HG02870 (cell line): Measurements from ENCODE around the gene MICU1.
"Not testable (repeated sequence)": the region's sequence is repeated elsewhere in the genome, so short reads cannot be mapped to it uniquely, and the experiment has no call there.

Source experiments
- ATAC-seq: cut with Tn5 transposase; IDR thresholded peaks from one replicate; pipeline ENCODE4 v1.9.1; 2021; ENCODE audit warnings: mild to moderate bottlenecking, moderate library complexity; ENCODE audit not compliant: unreplicated experiment

Gene MICU1

DNA sequence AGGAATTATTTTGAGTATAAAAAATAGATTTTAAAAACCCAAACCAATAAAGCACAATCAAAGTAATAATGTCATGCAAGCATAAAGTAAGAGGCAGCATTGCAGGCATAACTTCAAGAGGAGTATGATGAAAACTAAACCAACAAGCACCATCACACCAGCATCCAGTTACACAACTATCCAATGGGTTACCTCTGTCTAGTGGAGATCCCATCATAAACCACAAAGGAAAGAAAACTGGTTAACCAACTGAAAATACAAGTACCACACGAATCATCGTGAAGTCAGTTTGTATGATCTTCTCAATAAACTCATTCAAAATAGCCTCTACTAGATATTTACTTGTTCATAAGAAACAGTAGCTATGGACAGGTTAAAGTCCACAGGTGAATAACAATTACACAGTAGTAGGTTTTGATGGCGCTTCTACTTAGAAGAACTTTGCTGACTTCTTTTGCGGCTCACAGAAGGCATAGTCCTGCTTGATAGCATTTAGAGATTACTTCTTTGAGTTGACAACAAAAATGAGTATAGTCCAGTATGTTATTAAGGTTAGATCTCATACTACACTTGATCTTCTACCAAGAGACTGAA lies 116.6 kb downstream of the MICU1 start:
- ATAC-seq, result no peak

DNA sequence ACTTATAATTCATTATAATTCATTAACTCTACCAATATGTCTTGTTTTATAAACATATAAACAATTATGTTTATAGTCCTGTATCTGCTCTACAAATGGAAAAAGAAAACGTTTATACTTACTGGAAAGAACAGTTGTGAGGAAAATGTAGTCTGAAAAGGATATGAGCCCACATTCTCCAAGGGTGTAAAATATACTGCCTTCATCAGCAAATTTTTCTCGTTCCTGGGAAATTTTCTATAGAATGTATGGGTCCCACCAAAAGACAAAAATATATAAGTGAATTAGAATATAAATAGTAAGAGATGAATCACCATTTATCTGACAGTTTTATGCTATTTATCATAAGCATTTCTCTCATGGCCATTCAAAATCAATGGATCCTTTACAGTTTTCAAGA lies 117.8 kb downstream of the MICU1 start:
- no peak for ATAC-seq

DNA sequence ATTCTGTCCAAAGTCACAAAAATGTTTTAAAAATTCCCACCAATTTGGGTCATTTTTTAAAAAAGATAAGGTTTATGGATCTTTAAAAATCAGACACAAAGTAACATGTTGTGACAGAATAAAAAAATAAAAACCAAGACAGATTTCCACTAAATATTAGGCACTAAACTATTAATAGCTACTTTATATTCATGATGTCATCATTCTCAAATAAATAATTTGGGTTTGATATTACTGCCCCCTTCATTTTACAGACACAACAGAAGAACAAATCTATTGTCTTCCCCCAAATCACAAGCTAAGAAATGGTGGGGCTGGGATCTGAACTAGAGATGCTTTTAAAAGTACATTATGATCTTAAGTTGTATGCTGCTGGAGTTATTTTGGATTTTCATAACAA lies 119.4 kb downstream of the MICU1 start:
- no peak for ATAC-seq

DNA sequence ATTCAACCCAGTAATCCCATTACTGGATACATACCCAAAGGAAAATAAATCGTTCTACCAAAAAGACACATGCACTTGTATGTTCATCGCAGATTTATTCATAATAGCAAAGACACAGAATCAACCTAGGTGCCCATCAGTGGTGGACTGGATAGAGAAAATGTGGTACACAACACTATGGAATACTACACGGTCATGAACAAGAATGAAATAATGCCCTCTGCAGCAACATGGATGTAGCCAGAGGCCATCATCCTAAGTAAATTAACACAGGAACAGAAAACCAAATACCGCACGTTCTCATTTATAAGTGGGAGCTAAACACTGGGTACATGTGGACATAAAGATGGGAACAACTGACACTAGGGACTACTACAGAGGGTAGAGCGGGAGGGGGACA lies 120.4 kb downstream of the MICU1 start:
- no peak for ATAC-seq

DNA sequence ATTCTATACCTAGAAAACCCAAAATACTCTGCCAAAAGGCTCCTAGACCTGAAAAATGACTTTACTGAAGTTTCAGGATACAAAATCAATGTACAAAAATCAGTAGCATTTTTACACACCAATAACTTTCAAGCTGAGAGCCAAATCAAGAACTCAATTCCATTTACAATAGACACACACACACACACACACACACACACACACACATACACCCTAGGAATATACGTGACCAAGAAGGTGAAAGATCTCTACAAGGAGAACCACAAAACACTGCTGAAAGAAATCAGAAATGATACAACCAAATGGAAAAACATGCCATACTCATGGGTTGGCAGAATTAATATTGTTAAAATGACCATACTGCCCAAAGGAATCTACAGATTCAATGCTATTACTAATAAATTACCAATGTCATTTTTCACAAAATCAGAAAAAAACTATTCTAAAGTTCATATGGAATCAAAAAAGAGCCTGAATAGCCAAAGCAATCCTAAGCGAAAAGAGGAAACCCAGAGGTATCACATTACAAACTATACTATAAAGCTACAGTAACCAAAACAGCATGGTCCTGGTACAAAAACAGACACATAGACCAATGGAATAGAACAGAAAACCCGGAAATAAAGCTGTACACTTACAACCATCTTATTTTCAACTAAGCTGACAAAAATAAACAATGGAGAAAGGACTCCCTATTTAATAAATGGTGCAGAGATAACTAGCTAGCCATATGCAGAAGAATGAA lies 122.0 kb downstream of the MICU1 start:
- no peak for ATAC-seq

DNA sequence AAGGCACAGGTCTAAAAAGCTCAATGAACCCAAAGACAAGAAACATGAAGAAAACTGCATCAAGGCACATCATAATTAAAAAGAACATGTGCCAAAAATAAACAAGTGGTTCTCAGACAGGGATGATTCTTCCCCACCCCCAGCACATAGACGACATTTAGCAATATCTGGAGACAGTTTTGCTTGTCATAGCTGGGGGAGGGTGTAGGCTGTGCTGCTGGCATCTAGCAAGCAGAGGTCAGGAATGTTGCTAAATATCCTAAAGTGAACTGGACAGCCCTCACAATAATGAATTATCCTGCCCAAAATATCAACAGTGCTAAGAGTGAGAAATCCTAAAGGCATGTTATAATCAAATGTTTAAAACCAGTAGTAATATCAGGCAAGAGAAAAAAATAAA lies 122.6 kb downstream of the MICU1 start:
- no peak for ATAC-seq

DNA sequence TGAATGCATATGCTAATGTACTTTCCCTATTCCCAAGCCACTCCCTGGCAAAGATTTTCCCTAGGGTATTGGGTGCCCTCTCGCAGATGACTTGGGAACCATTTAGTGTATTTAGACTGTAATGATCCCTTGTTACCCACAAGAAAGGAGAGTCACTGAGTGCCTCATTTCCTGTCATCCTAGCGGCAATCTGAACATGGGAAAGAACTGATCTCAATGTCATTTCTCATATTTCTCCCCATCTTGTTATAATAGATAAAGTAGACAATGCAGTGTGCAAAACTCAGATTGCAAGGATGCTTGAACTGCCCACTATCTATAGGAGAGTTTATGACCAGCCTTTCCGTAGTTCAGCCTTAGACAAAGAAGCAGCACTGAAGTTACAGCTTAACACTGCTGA lies 123.3 kb downstream of the MICU1 start:
- ATAC-seq, result no peak

DNA sequence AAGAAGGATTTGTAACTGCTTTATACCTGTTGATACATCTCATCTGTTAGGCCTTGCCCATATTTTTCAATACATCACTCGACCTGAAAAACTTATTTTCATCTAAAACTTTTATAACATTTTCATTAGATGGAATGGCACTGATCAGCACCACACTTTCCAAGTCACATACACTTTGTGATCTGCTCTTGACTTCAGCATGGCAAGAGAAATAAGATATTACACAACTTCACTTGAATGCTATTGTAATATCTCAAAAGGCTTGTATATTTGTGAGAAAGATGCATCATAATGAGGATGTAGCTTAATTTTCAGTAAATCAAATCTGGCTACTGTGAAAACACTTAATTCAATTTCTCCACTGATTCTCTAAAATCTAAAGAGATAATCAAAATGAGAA lies 126.2 kb downstream of the MICU1 start:
- ATAC-seq, result no peak

DNA sequence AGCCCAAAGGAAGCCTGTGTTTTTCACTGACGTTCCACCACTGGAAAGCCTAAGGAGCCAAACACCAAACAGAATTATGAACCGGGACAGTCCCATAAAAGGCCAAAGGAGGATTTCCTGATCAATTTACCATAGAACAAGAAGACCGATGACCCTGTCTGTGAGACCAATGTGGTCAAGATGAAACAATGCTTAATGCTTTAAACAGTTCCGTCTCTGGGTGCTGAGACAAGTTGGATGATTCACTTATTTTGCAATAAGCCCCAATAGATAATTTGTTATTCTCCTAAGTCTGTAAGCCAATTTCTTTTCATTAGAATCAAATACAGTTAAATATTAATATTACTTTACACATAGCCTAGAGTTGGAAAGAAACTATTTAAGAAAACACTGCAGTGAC lies 134.9 kb downstream of the MICU1 start:
- ATAC-seq, result no peak

DNA sequence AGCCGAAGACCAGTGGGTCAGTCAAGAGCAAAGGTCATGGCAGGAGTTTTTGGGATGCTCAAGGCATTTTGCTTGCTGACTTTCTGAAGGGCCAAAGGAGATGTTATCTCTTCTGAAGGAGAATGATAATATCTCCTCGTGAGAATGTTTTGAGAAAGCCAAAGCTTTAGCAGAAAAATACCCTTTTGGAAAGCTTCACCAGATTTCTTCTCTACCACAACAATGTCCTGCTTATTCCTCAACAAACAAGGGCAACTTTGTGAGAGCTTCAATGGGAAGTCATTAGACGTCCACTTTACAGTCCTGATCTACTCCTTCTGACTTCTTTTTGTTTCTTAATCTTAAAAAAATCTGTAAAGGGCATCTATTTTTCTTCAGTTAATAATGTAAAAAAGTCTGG lies 138.4 kb downstream of the MICU1 start:
- no peak for ATAC-seq

DNA sequence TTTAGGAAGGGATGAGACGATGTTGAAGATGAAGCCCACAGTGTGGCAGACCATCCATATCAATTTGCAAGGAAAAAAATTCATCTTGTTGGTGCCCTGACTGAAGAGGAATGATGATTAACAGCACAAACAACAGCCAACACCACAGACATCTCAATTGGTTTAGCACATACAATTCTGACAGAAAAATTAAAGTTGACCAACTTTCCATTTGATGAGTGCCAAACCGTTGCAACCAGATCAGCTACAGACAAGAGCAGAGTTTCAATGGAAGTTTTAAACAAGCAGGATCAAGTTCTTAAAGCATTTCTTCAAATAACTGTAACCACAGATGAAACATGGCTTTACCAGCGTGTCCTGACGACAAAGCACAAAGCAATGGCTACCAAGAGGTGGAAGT lies 138.8 kb downstream of the MICU1 start:
- ATAC-seq, result no peak

DNA sequence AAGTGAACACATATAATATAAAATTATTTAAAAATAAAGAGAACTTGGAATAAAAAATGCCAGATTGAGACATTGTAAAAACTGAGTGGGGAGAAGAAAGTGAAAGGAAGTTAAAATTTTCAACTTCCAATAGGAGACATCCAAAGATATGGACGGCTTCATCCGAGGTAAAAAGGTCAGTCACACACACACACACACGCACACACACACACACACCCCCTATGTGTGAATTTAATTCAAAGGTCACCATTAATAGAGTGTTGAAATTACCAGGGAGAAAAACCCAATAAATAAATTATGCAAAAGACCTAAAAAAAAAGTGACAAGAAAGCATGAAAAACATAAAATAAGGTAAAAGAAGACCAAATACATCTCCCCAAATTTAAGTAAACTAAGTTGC lies 140.2 kb downstream of the MICU1 start:
- no peak for ATAC-seq

DNA sequence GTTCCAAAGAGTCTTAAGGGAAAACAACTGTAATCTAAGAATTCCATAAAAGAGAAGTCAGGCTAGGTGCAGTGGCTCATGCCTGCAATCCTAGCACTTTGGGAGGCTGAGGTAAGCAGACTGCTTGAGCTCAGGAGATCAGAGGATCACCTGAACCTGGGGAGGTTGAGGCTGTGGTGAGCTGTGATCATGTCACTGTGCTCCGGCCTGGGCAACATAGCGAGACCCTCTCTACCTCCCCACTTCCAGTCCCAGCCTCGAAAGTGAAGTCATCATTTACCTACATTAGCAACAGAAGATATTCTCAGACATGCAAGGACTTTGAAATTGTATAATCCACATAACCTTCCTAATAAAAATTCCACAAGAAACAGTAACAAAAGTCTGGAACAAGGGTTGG lies 141.4 kb downstream of the MICU1 start:
- ATAC-seq, result no peak

DNA sequence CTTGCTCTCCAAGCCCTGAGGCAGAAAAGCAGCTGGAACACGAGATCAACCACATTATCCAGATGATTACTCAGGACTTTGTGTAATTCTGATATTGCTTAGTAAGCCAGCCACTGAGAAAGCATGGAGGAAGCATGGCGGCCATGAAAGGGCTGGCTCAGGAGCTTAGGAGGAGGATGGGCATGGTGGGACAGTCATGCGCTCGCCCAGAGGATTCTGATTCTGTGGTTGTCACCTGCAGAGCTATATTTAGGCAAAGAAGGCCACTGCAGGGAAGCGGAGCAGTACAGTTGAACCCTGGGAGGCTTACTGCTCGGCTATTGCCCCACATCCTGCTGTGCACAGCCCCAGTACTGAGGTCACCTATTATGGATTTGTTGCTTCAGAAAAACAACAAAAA lies 142.4 kb downstream of the MICU1 start:
- no peak for ATAC-seq

DNA sequence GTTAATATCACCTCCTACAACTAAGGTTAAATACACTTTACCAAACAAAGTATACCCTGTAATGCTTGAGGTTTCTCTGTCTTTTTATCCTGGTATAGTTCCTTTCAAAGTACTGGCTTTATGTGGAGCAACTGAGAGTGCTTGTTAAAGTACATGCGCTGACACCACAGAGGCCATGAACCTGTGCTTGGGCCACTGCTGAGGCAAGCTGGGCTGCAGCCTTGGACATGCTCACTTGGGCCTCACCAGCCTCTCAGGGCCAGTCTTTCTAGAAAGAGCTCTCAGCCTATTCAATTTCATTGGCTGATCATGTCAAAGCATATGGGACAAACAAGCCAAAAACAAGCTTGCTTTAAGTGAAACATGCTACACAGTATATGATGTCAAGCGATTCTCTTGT lies 145.0 kb downstream of the MICU1 start:
- ATAC-seq, result no peak

DNA sequence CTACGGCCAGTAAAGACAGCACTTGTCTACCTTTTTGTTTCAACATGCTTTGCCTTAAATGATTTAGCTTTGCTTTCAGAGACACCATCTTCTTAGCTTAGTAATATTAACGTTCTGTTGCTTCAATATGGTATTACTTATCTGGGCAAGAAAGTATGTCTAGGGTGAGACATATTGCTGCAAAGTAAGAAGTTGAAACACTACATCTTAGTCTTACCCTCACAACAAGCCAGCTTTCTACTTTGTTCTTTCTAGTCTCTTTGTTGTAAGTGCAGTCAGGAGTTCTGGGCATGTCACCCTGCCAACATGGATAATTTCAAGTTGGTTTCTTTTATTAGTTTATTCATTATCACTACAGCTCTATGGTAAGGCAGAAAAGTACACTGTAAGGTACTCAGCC lies 148.4 kb downstream of the MICU1 start:
- ATAC-seq, result no peak

DNA sequence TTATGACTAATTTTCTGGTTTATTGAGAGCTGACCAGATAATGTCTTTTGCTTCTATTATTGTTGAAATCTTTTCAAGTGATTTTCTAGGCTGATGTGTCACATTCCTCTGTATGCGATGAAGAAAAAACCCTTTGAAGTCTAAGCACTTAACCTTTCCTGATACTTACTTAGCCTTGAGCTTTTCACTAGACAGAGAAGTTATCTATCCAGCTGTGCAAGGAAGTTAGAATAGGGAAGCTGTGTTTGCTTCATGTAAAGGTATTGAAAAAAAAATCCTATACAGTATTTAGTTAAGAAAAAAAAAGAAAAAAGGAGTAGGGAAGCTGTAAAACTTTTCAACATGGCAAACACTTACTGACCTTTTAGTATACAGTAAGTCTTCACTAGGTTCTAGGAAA lies 153.6 kb downstream of the MICU1 start:
- no peak for ATAC-seq

DNA sequence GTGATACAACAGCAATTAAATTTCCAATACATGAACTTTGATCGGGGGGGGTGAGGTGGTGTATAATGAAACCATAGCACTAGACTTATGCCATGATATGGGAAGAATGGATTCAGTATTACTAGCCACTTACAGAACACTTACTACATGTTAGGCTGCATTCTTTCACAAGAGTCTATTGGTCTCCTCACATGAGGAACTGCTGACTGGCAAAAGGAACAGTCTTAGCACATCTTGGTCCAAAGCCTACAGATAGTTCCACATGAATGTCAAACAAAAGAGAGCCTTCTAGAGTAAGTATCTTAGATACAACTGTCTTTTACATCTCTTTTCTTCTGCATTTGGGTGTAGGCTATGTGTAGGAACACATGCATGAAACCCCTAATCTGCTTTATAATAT lies 155.2 kb downstream of the MICU1 start:
- no peak for ATAC-seq

DNA sequence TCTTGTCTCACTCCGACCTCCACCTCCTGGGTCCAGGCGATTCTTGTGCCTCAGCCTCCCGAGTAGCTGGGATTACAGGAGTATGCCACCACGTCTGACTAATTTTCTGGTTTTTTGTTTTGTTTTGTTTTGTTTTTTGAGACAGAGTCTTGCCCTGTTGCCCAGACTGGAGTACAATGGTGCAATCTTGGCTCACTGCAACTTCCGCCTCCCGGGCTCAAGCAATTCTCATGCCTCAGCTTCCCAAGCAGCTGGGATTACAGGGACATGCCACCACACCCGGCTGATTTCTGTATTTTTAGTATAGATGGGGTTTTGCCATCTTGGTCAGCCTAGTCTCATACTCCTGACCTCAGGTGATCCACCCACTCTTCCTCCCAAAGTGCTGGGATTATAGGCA lies 158.8 kb downstream of the MICU1 start:
- ATAC-seq, result not testable (repeated sequence)

DNA sequence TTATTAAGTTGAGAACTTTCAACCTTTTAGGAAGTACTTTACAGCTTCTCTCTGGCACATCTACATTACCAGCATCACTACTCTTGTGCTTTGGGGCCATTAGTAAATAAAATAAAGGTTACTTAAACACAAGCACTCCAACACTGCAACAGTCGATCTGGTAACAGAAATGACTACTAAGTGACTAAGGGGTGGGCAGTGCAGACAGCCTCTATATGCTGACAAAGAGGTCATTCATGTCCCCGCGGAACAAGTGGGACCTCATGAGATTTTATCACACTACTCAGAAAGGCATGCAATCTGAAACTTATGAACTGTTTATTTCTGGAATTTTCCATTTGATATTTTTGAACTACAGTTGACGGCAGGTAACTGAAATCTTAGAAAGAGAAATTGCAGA lies 159.9 kb downstream of the MICU1 start:
- no peak for ATAC-seq

DNA sequence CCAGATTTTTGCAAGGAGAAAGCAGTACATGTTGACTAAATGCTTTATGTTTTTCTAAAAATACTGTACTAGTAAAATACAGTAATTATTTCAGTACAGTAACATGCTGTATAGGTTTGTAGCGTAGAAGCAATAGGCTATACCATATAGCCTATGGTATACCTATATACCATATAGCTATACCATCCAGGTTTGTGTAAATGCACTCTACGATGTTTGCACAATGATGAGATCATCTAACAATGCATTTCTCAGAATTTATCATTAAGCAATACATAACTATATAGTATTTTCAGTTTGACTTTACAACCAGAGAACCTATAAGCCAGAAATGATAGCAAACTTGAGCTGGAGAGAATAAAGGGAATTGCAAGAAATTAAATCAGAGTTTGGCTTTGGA lies 161.4 kb downstream of the MICU1 start:
- ATAC-seq, result no peak

DNA sequence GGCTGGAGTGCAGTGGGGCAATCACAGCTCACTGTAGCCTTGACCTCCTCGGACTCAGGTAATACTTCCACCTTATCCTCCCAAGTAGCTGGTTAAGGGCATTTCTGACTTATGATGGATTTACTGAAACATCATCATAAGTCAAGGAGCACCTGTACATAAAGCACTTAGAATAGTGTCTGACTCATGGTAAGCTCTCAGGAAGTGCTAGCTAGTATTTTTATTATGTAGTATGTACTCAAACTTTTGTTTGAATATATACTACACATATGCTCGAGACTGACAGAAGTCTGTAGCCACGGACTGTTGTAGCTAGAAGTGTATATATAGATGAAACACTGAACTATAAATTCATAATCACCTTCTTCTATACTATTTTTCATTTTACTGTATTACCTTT lies 163.6 kb downstream of the MICU1 start:
- no peak for ATAC-seq

DNA sequence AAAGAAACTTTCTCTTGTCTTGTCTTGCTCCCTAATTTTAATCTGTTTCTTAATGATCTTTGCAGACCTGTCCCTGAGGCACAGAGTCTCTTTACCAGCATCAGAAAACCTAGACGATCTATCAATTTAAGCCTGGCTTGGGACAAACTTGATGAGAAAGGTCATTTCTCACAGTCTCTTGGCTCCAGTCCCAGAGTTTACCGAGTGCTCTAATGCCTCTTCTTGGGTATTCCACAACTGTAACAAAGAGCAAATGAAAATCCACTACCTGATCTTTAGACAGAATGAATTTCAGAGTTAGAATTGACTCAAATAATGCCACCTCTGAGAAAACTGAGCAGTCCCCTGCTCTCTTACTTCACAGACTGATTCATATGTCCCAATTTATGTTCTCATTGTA lies 164.8 kb downstream of the MICU1 start:
- ATAC-seq, result no peak
